PC-9 (cell line): ENCODE measurements around the gene DNAH6.

Source experiments
- EZH2 ChIP-seq: fragments of 200-600 bp; sonication (generic); IDR thresholded peaks from 2 replicates; pipeline ENCODE4 v1.8.0; 2017; ENCODE audit warnings: antibody characterized with exemption, low read depth
- TF ChIP-seq, protein P1 (sequence below): fragments of 200-600 bp; sonication (generic); conservative IDR thresholded peaks from 2 replicates; pipeline ENCODE4 v1.6.1; 2017; ENCODE audit warnings: mixed run types, antibody characterized with exemption, mild to moderate bottlenecking, moderate library complexity

DNA sequence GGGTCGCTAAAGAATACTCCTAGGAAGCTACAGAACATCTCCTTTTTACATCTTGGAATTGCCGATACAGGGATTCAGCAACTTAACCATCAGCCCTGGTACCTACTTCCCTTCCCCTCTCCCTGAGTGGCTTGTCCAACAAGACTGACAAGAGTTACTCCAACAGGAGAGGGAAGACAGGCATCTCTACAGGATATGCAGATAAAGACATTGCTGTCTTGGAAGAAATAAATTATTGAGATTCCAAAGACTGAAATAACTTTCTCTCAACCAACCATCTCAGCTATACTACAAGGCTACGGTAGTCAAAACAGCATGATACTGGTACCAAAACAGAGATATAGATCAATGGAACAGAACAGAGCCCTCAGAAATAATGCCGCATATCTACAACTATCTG is 277.3 kb downstream of the DNAH6 start:
- TF ChIP-seq, protein P1, sequence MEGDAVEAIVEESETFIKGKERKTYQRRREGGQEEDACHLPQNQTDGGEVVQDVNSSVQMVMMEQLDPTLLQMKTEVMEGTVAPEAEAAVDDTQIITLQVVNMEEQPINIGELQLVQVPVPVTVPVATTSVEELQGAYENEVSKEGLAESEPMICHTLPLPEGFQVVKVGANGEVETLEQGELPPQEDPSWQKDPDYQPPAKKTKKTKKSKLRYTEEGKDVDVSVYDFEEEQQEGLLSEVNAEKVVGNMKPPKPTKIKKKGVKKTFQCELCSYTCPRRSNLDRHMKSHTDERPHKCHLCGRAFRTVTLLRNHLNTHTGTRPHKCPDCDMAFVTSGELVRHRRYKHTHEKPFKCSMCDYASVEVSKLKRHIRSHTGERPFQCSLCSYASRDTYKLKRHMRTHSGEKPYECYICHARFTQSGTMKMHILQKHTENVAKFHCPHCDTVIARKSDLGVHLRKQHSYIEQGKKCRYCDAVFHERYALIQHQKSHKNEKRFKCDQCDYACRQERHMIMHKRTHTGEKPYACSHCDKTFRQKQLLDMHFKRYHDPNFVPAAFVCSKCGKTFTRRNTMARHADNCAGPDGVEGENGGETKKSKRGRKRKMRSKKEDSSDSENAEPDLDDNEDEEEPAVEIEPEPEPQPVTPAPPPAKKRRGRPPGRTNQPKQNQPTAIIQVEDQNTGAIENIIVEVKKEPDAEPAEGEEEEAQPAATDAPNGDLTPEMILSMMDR: no peak
- no peak for TF ChIP-seq EZH2
